Esophagus mucosa (tissue), 1 donor: Measurements from ENCODE around the gene TMEM255B. TPM values are rescaled to one million over a fixed set of nuclear protein-coding genes. Genes with fewer than 3 reads are reported as not detected.

Source experiments
- ATAC-seq: fragments of 200-7000 bp; cut with Tn5 transposase; one replicate; pipeline ENCODE4 v1.9.1; 2020
- total RNA-seq: library from RNA; stranded (reverse); gene quantifications from one replicate; pipeline ENCODE4 v1.2.4, GENCODE V29; 2023
- donor health status: DM: yes; HTN: yes; CAD: no.

Gene TMEM255B
- total RNA-seq, 1 donor from 2014 or later: 1.8 TPM

DNA sequence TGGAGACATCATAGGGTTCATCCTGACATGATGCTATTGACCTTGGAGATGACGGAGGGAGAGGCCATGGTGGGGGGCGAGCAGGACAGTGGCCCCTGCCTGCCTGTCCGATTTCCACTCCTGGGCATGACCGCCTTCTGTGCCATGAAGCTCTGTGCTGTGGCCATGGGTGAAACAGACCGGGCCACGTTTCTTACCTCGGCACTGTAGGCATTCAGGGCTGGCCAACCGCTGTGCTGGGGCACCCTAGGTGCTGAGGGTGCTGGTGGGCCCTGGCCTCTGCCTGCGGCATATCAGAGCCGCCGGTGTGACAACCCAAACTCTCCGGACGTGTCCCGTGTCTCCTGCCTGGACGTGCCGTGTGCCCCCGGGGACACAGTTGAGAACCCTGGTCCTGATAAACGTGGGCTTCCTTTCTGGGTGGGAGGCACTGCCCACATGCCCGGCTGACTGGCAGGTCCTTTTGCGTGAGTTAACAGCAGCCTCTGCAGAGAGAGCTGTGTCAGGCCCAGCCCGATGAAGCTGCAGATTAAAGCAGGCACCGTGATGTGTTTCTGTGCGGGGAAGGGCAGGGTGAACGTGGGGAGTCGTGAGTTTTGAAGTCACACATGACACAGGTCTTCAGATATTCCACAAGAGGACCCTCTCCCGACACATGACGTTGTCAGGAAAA lies 46.5 kb downstream of the TMEM255B start:
- ATAC-seq: no peak

DNA sequence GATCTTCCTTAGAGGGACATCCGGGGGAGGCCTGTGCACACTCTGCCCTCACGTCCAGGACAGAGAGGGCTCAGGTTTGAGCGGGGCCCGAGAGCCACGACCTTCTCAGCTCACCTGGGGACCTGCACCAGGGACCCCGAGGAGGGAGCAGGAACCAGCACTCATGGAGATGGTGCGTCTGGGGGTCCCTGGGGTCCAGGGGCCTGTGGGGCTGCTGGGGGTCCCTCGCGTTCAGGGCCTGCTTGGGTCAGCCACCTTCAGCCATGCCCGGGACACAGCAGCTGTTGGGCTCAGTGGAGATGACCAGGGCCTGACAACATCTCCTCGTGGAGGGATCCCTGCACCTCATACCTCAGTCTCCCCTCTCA lies 47.1 kb downstream of the TMEM255B start:
- ATAC-seq: no peak

DNA sequence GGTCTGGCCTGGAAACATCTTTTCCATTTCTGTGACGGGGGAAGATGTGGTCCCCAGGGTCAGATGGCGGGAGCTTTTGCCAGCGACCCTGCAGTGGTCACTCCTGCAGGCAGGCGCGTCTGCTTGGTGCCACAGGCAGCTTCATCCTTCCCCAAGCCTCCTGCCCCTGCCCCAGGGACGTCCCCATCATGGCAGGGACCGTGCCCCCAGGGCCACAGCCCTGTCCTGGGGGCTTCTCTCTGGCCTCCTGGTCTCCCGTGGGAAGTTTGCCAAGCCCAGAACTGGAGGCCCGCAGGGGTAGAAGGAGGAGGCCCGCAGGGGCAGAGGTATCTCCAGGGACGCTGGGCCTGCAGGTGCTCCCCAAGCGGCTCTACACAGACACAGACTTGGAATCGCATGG lies 47.5 kb downstream of the TMEM255B start:
- no peak for ATAC-seq

GRCh38 chr13:113808058-113808834 lies 49.2 kb downstream of the TMEM255B start:
- no peak for ATAC-seq

DNA sequence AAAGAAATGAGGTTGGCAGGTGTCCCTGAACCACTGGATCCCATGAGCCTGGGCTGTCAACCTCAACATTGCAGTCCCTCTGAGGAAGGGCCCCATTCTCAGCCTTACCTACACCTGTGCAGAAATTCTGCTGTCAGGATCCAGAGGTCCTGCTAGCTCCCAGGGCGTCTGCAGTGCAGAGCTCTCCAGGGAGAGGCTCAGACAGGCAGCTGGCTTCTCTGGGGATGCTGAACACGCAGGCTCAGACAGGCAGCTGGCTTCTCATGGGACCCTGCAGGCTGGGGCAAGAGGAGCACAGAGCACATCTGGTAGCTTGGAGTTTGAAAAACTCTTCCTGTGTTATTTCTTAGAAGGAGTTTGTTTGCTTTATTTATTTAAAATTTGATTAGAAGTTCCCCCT lies 50.9 kb downstream of the TMEM255B start:
- ATAC-seq: peak; percentile 11

DNA sequence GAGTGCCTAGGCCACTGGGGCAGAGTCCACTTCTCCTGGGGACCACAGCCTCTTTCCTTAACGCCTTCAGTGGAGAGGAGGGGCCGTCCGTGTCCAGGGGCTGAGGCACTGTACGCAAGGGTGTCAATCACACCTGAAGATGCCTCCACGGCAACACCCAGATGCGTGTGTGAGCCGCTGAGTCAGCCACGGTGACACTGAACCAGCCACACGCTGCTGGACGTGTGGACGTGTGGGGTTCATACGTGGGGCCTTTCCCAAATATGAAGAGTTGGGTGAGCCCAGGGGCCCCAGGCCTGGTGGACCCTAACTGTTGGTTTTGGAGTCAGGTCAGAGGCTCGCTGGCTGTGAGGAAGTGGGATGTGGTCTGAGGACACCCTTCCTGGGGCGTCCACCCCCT lies 51.6 kb downstream of the TMEM255B start:
- no peak for ATAC-seq

GRCh38 chr13:113811081-113811928 lies 52.3 kb downstream of the TMEM255B start:
- no peak for ATAC-seq

GRCh38 chr13:113812178-113813040 lies 53.4 kb downstream of the TMEM255B start:
- no peak for ATAC-seq

GRCh38 chr13:113813070-113813748 lies 54.2 kb downstream of the TMEM255B start:
- no peak for ATAC-seq

GRCh38 chr13:113813749-113814434 lies 54.9 kb downstream of the TMEM255B start:
- no peak for ATAC-seq

- no peak for ATAC-seq
These were observed 55.4 kb downstream of the TMEM255B start for GRCh38 chr13:113814435-113814821.

DNA sequence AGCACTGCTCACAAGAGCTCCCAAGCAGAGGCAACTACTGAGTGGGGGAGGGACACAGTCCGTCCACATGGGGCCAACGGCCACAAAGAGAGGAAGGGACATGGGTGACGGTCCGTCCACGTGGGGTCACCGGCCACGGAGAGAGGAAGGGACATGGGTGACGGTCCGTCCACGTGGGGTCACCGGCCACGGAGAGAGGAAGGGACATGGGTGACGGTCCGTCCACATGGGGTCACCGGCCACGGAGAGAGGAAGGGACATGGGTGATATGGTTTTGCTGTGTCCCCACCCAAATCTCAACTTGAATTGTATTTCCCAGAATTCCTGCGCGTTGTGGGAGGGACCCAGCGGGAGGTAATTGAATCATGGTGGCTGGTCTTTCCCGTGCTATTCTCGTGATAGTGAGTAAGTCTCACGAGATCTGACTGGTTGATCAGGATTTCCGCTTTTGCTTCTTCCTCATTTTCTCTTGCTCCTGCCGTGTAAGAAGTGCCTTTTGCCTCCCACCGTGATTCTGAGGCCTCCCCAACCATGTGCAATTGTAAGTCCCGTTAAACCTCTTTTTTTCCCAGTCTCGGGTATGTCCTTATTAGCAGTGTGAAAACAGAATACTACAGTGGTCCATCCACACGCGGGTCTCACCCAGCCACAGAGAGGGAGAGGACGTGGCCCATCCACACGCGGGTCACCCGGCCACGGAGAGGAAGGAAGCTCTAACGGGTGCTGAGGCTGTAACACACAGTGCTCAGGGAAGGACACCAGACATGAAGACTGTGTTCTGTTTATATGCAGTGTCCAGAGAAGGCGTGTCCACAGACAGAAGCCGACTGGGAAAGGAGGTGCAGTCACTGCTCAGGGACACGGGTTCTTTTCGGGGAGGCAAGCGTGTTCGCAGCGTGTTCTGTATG lies 56.4 kb downstream of the TMEM255B start:
- no peak for ATAC-seq

DNA sequence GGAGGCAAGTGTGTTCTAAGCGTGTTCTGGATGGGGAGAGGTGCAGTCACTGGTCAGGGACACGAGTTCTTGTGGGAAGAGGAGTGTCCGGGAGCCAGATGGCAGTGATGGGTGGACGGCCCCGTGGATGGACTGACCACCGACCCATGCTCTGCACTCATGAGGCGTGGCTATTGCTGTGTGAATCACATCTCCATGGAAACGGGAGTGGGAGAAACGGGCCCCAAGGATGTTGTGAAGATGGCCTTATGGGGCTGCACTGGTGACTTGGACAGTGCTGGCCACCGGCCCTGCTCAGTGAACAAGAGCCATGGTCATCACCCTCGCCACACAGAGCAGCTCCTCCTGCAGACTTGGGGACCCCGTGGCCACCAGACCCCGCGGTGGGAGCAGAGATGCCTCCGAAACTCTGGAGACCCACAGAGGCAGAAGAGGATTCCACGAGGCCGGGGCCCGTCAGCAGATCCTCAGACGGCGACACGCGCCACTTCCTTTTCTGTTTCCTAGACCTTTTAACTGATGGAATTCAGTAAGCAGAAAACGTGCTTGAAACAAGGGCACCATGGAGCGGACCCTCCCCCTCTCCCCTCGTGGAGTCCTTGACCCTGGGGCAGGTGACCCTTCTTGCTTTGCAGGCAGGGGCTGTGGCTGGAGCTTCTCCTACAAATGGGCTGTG lies 57.4 kb downstream of the TMEM255B start:
- ATAC-seq: no peak

- ATAC-seq: peak; percentile 67
These were observed 58.2 kb downstream of the TMEM255B start for GRCh38 chr13:113816946-113817859.

GRCh38 chr13:113817860-113818691 lies 59.0 kb downstream of the TMEM255B start:
- ATAC-seq: no peak

- no peak for ATAC-seq
These were observed 59.8 kb downstream of the TMEM255B start for GRCh38 chr13:113818700-113819295.

- ATAC-seq: no peak
These were observed 60.3 kb downstream of the TMEM255B start for GRCh38 chr13:113819341-113819730.
